ENCODE measurements around the gene DPEP3. TPM values are rescaled to one million over a fixed set of nuclear protein-coding genes. Genes with fewer than 3 reads are reported as not detected.
A peak's percentile ranks its signal among the peaks of the same experiment; 100 is the strongest.

The DPEP3 gene
- total and polyA plus RNA-seq, 2 experiments from 2014 or later: not detected

GRCh38 chr16:67971111-67971510, 9.2 kb downstream of the DPEP3 start:
- no peak overlapping the region for H3K4me2 ChIP-seq (ENCODE audit: unreplicated experiment)
- peaks cover 20% of the 10 kb centered on the region for H3K79me2 ChIP-seq (ENCODE audit: insufficient read depth)
- H2AFZ ChIP-seq: no peak overlapping the region
- no peak overlapping the region for H3K27ac ChIP-seq
- peaks cover 10% of the 10 kb centered on the region; the same call in 1 of the 2 replicates for H3K4me1 ChIP-seq (ENCODE audit: insufficient read depth)
- in situ Hi-C loops (cut with MboI): no loop called here
- H3K9me2 ChIP-seq (ENCODE audit: insufficient read depth): no peaks in the 10 kb centered on the region
- 94 to 95% methylated on average over 9 of the region's 9 CpGs for WGBS, 2 experiments (ENCODE audit: low coverage in 1 of 2, low lambda C conversion rate in 2 of 2, missing lambda C conversion rate in 2 of 2)
- no peaks in the 10 kb centered on the region for H3K9me3 ChIP-seq (ENCODE audit: low read depth)
- H4K20me1 ChIP-seq (ENCODE audit: insufficient read depth): no peaks in the 10 kb centered on the region
- no peaks in the 10 kb centered on the region for H3K36me3 ChIP-seq (ENCODE audit: low read depth)
- no peak overlapping the region for H3K4me3 ChIP-seq
- no peak for DNase-seq
- TF ChIP-seq EZH2phosphoT487 (IDR thresholded peaks at IDR 0.05; ENCODE audit: insufficient read depth, low read depth): no peak
- no peak for TF ChIP-seq EZH2 (IDR thresholded peaks at IDR 0.05; ENCODE audit: insufficient read depth, poor library complexity, severe bottlenecking)
- H3K27me3 ChIP-seq (replicated peaks; ENCODE audit: insufficient read depth): no peaks in the 10 kb centered on the region
- no peaks in the 10 kb centered on the region for H3F3A ChIP-seq (ENCODE audit: insufficient read depth)
- no peak overlapping the region for H3K9ac ChIP-seq

- Histone ChIP-seq H3K4me2 (ENCODE audit: unreplicated experiment) (peak overlapping the region; percentile 99), H3K9me3 (ENCODE audit: low read depth) (no peaks in the 10 kb centered on the region), H3F3A (ENCODE audit: insufficient read depth) (peaks cover 4% of the 10 kb centered on the region; the same call in 1 of the 2 replicates), H3K27me3 (replicated peaks; ENCODE audit: insufficient read depth) (no peaks in the 10 kb centered on the region), H3K9ac (peak overlapping the region; percentile 98), H3K9me2 (ENCODE audit: insufficient read depth) (no peaks in the 10 kb centered on the region), H3K27ac (no peak overlapping the region), H4K20me1 (ENCODE audit: insufficient read depth) (0 out of 2 replicates have a peak, but pooled peaks cover 3% of the 10 kb centered on the region), H3K79me2 (ENCODE audit: insufficient read depth) (peaks cover 36% of the 10 kb centered on the region), H3K36me3 (ENCODE audit: low read depth) (no peaks in the 10 kb centered on the region), H3K4me1 (ENCODE audit: insufficient read depth) (peaks cover 18% of the 10 kb centered on the region), H2AFZ (peak overlapping the region; percentile 86), H3K4me3 (peak overlapping the region; percentile 94)
- DNase-seq: peak; percentile 45
- in situ Hi-C loops (cut with MboI): no loop called here
- no peak for TF ChIP-seq EZH2 (IDR thresholded peaks at IDR 0.05; ENCODE audit: insufficient read depth, poor library complexity, severe bottlenecking)
- no peak for TF ChIP-seq EZH2phosphoT487 (IDR thresholded peaks at IDR 0.05; ENCODE audit: insufficient read depth, low read depth)
- WGBS, 2 experiments (ENCODE audit: low coverage in 1 of 2, low lambda C conversion rate in 2 of 2, missing lambda C conversion rate in 2 of 2): 50 to 58% methylated on average over 23 to 40 of the region's 40 CpGs
Observed at GRCh38 chr16:67969254-67970039, 10.9 kb downstream of the DPEP3 start.

GRCh38 chr16:67968400-67969253, 11.7 kb downstream of the DPEP3 start, which contains the start of gene SLC12A4:
Gene SLC12A4, minus strand, starts transcription at chr16:67968637. Its CDS starts 84 bp downstream, at chr16:67968553.
- 0 out of 2 replicates have a peak, but pooled peaks cover 3% of the 10 kb centered on the region for H4K20me1 ChIP-seq (ENCODE audit: insufficient read depth)
- H3K27me3 ChIP-seq (replicated peaks; ENCODE audit: insufficient read depth): no peaks in the 10 kb centered on the region
- no peak for TF ChIP-seq EZH2phosphoT487 (IDR thresholded peaks at IDR 0.05; ENCODE audit: insufficient read depth, low read depth)
- TF ChIP-seq EZH2 (IDR thresholded peaks at IDR 0.05; ENCODE audit: insufficient read depth, poor library complexity, severe bottlenecking): no peak
- no peaks in the 10 kb centered on the region for H3K36me3 ChIP-seq (ENCODE audit: low read depth)
- H3K4me2 ChIP-seq (ENCODE audit: unreplicated experiment): peak within 1 kb of the TSS; percentile 99
- no peaks in the 10 kb centered on the region for H3K9me2 ChIP-seq (ENCODE audit: insufficient read depth)
- peak within 1 kb of the TSS; percentile 80 for H3K27ac ChIP-seq
- peak within 1 kb of the TSS; percentile 86 for H2AFZ ChIP-seq
- peaks cover 44% of the 10 kb centered on the region for H3K79me2 ChIP-seq (ENCODE audit: insufficient read depth)
- H3K9me3 ChIP-seq (ENCODE audit: low read depth): no peaks in the 10 kb centered on the region
- 1% methylated on average over 21 to 34 of the region's 78 CpGs for WGBS, 2 experiments (ENCODE audit: low coverage in 1 of 2, low lambda C conversion rate in 2 of 2, missing lambda C conversion rate in 2 of 2)
- peaks cover 4% of the 10 kb centered on the region; the same call in 1 of the 2 replicates for H3F3A ChIP-seq (ENCODE audit: insufficient read depth)
- H3K9ac ChIP-seq: peak within 1 kb of the TSS; percentile 98
- in situ Hi-C loops (cut with MboI): no loop called here
- DNase-seq: peak; percentile 88
- H3K4me3 ChIP-seq: peak within 1 kb of the TSS; percentile 94
- peaks cover 18% of the 10 kb centered on the region for H3K4me1 ChIP-seq (ENCODE audit: insufficient read depth)

GRCh38 chr16:67967958-67968399, 12.3 kb downstream of the DPEP3 start:
- H3K27ac ChIP-seq: peak overlapping the region; percentile 80
- no peaks in the 10 kb centered on the region for H3K9me2 ChIP-seq (ENCODE audit: insufficient read depth)
- TF ChIP-seq EZH2phosphoT487 (IDR thresholded peaks at IDR 0.05; ENCODE audit: insufficient read depth, low read depth) (no peak), EZH2 (IDR thresholded peaks at IDR 0.05; ENCODE audit: insufficient read depth, poor library complexity, severe bottlenecking) (no peak)
- H3F3A ChIP-seq (ENCODE audit: insufficient read depth): peaks cover 4% of the 10 kb centered on the region; the same call in 1 of the 2 replicates
- H3K36me3 ChIP-seq (ENCODE audit: low read depth): 0 out of 2 replicates have a peak, but pooled peaks cover 2% of the 10 kb centered on the region
- 0 out of 2 replicates have a peak, but pooled peaks cover 3% of the 10 kb centered on the region for H4K20me1 ChIP-seq (ENCODE audit: insufficient read depth)
- no peaks in the 10 kb centered on the region for H3K27me3 ChIP-seq (replicated peaks; ENCODE audit: insufficient read depth)
- H3K4me1 ChIP-seq (ENCODE audit: insufficient read depth): peaks cover 18% of the 10 kb centered on the region
- 0 to 1% methylated on average over 32 to 39 of the region's 45 CpGs for WGBS, 2 experiments (ENCODE audit: low coverage in 1 of 2, low lambda C conversion rate in 2 of 2, missing lambda C conversion rate in 2 of 2)
- peak overlapping the region; percentile 99 for H3K4me2 ChIP-seq (ENCODE audit: unreplicated experiment)
- peaks cover 51% of the 10 kb centered on the region for H3K79me2 ChIP-seq (ENCODE audit: insufficient read depth)
- in situ Hi-C loops (cut with MboI): no loop called here
- H2AFZ ChIP-seq: 0 out of 2 replicates have a peak overlapping the region, but pooled peaks have one; percentile 86
- DNase-seq: peak; percentile 79
- H3K9ac ChIP-seq: peak overlapping the region; percentile 98
- H3K4me3 ChIP-seq: peak overlapping the region; percentile 94
- no peaks in the 10 kb centered on the region for H3K9me3 ChIP-seq (ENCODE audit: low read depth)

All from GM23248 (cell line).